ENCODE data around the gene TGM1. TPM values are rescaled to one million over a fixed set of nuclear protein-coding genes. Genes with fewer than 3 reads are reported as not detected.

TGM1 gene
- total RNA-seq, 4 donors from 2014 or later: 566 to 1,879 (median 1,037) TPM

DNA sequence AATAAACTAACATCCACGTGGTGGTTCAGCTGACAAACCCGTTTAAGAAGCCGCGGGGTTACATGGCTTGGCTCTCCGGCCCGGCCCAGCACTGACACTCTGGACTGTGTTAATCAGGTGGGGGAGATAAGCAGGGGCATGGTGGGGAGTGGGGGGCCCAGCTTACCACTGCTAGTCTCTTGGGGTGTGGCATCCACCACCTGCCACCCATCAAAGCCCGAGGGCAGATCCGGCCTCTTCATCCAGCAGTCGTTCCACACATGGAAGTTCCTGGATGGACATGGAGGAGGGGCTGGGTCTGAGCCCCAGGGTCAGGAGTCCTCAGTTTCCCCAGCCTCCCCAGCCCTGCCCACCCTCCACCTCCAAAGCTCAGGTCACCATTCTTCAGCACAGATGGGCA lies 4.9 kb downstream of the TGM1 start:
- H3K4me3 ChIP-seq: peak overlapping the region in 1 of 4 donors; percentile 51
- peaks cover 9 to 45% (median 21%) of the 10 kb centered on the region in 3 donors for H3K4me1 ChIP-seq
- DNase-seq: no peak
- H3K27me3 ChIP-seq: no peaks in the 10 kb centered on the region
- TF ChIP-seq POLR2A (IDR thresholded peaks at IDR 0.05): no peak
- TF ChIP-seq, protein P1, sequence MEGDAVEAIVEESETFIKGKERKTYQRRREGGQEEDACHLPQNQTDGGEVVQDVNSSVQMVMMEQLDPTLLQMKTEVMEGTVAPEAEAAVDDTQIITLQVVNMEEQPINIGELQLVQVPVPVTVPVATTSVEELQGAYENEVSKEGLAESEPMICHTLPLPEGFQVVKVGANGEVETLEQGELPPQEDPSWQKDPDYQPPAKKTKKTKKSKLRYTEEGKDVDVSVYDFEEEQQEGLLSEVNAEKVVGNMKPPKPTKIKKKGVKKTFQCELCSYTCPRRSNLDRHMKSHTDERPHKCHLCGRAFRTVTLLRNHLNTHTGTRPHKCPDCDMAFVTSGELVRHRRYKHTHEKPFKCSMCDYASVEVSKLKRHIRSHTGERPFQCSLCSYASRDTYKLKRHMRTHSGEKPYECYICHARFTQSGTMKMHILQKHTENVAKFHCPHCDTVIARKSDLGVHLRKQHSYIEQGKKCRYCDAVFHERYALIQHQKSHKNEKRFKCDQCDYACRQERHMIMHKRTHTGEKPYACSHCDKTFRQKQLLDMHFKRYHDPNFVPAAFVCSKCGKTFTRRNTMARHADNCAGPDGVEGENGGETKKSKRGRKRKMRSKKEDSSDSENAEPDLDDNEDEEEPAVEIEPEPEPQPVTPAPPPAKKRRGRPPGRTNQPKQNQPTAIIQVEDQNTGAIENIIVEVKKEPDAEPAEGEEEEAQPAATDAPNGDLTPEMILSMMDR (IDR thresholded peaks at IDR 0.05): no peak
- WGBS, 2 donors: 76 to 86% methylated on average over 6 of the region's 9 CpGs
- H3K9me3 ChIP-seq: no peaks in the 10 kb centered on the region
- H3K36me3 ChIP-seq: peaks cover 0 to 91% (median 24%) of the 10 kb centered on the region in 3 donors
- peak overlapping the region; percentile 73 to 89 (median 84) for H3K27ac ChIP-seq
- intact Hi-C loops (cut with DNase I): no loop called here

GRCh38 chr14:24256960-24257359 lies 6.0 kb downstream of the TGM1 start:
- 74 to 77% methylated on average over 3 to 4 of the region's 4 CpGs for WGBS, 2 donors
- intact Hi-C loops (cut with DNase I): no loop called here
- TF ChIP-seq, protein P1 (IDR thresholded peaks at IDR 0.05): no peak
- no peak for TF ChIP-seq POLR2A (IDR thresholded peaks at IDR 0.05)
- Histone ChIP-seq H3K4me3 (no peak overlapping the region), H3K27me3 (no peaks in the 10 kb centered on the region), H3K4me1 (peaks cover 9 to 38% (median 17%) of the 10 kb centered on the region in 3 donors), H3K27ac (peak overlapping the region in 3 of 4 donors; percentile 5 to 23 (median 14)), H3K36me3 (peaks cover 7 to 99% (median 24%) of the 10 kb centered on the region in 3 donors), H3K9me3 (no peaks in the 10 kb centered on the region)
- no peak for DNase-seq

GRCh38 chr14:24255931-24256711 lies 6.9 kb downstream of the TGM1 start:
- TF ChIP-seq, protein P1 (IDR thresholded peaks at IDR 0.05): no peak
- no peak for TF ChIP-seq POLR2A (IDR thresholded peaks at IDR 0.05)
- Histone ChIP-seq H3K36me3 (peaks cover 7 to 99% (median 24%) of the 10 kb centered on the region in 3 donors), H3K4me1 (peaks cover 9 to 30% (median 17%) of the 10 kb centered on the region in 3 donors), H3K9me3 (no peaks in the 10 kb centered on the region), H3K27ac (peak overlapping the region in 1 of 4 donors; percentile 14), H3K27me3 (no peaks in the 10 kb centered on the region), H3K4me3 (no peak overlapping the region)
- intact Hi-C loops (cut with DNase I): no loop called here
- 91 to 100% methylated on average over 1 to 9 of the region's 12 CpGs for WGBS, 2 donors
- no peak for DNase-seq

DNA sequence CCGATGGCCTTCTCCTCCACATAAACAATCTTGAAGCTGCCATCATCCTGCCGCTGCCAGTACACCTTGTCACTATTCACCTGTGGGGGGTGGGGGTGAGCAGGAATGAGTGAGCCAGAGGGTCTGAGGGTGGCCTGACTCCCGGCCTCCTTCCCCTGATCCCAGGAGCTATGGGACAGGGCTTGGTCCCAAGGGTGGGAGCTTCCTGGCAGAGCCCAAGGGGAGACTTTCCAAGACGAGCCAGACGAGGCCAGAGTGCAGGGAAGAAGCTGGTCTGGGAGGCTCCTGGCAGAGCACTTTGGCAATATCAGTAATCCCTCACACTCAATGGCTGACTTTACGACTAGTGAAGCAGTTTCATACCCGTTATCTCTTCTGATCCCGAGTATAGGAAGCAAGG lies 7.5 kb downstream of the TGM1 start:
- Histone ChIP-seq H3K4me1 (peaks cover 9 to 23% (median 13%) of the 10 kb centered on the region in 3 donors), H3K4me3 (no peak overlapping the region), H3K9me3 (no peaks in the 10 kb centered on the region), H3K27me3 (no peaks in the 10 kb centered on the region), H3K27ac (no peak overlapping the region), H3K36me3 (peaks cover 7 to 99% (median 27%) of the 10 kb centered on the region in 3 donors)
- WGBS, 2 donors: 87 to 92% methylated on average over 5 to 7 of the region's 8 CpGs
- intact Hi-C loops (cut with DNase I): no loop called here
- DNase-seq: no peak
- no peak for TF ChIP-seq POLR2A (IDR thresholded peaks at IDR 0.05)
- TF ChIP-seq, protein P1 (IDR thresholded peaks at IDR 0.05): no peak

GRCh38 chr14:24254630-24255392 lies 8.2 kb downstream of the TGM1 start:
- Histone ChIP-seq H3K9me3 (no peaks in the 10 kb centered on the region), H3K27me3 (no peaks in the 10 kb centered on the region), H3K4me1 (peaks cover 9 to 16% (median 11%) of the 10 kb centered on the region in 3 donors), H3K4me3 (no peak overlapping the region), H3K27ac (no peak overlapping the region), H3K36me3 (peaks cover 7 to 98% (median 28%) of the 10 kb centered on the region in 3 donors)
- no peak for DNase-seq
- intact Hi-C loops (cut with DNase I): no loop called here
- 91 to 96% methylated on average over 10 to 14 of the region's 19 CpGs for WGBS, 2 donors
- no peak for TF ChIP-seq POLR2A (IDR thresholded peaks at IDR 0.05)
- TF ChIP-seq, protein P1 (IDR thresholded peaks at IDR 0.05): no peak
